GM13977 (cell line): Measurements from ENCODE around the gene LARGE1.

Experiments
- DNase-seq: peaks from one replicate; pipeline ENCODE4 v3.0.0; 2012; ENCODE audit warnings: low spot score
- CTCF ChIP-seq: IDR thresholded peaks from 2 replicates; pipeline ENCODE4 v1.5.1; 2012; ENCODE audit warnings: mild to moderate bottlenecking, control low read depth; ENCODE audit not compliant: insufficient read depth; ENCODE audit errors: extremely low read depth, missing control alignments
- in situ Hi-C: fragments of 300-500 bp; cut with MboI; formaldehyde crosslinking; loops from one replicate; pipeline ENCODE4 v1.12.0; 2022; ENCODE audit warnings: low sequenced_read_pairs, low pct_unique_long_range_greater_than_20kb, mixed read lengths, inconsistent platforms; ENCODE audit not compliant: unreplicated experiment

LARGE1 gene

GRCh38 chr22:33274214-33275072 lies 645.8 kb downstream of the LARGE1 start:
- peak; percentile 44 for DNase-seq
- TF ChIP-seq CTCF = peak; percentile 87
- in situ Hi-C loops = loop anchor here (10.0 to 25.0 kb wide), 2 partner anchors 190 to 638 kb away; partner anchors contain the start of gene LARGE1

GRCh38 chr22:33272871-33273270 lies 647.4 kb downstream of the LARGE1 start:
- peak; percentile 30 for DNase-seq
- in situ Hi-C loops = loop anchor here (10.0 kb wide), 1 partner anchor 188 kb away; no protein-coding TSS in a partner anchor

DNA sequence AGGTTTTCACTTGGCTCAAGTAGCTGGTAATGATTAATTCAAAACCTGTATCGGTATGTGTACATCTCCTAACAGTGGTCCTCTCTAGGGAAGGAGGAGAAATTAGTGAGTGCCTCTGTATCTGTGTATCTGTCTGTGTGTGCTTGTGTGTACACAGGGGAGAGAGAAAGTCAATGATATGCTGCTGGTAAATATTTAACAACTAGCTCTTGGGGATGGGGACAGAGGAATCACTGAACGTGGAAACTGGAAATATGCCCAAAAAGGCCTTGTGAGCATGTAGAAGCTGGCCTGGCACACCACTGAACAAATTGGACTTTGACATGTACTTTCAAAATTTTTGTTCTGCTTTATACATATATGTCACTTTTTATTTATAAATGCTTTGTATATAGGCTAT lies 648.1 kb downstream of the LARGE1 start:
- no peak for DNase-seq
- in situ Hi-C loops = loop anchor here (10.0 kb wide), 1 partner anchor 187 kb away; no protein-coding TSS in a partner anchor
- TF ChIP-seq CTCF = no peak

More at GRCh38 chr22:33272871-33273270, 647.4 kb downstream of the LARGE1 start:
- TF ChIP-seq CTCF = no peak

DNA sequence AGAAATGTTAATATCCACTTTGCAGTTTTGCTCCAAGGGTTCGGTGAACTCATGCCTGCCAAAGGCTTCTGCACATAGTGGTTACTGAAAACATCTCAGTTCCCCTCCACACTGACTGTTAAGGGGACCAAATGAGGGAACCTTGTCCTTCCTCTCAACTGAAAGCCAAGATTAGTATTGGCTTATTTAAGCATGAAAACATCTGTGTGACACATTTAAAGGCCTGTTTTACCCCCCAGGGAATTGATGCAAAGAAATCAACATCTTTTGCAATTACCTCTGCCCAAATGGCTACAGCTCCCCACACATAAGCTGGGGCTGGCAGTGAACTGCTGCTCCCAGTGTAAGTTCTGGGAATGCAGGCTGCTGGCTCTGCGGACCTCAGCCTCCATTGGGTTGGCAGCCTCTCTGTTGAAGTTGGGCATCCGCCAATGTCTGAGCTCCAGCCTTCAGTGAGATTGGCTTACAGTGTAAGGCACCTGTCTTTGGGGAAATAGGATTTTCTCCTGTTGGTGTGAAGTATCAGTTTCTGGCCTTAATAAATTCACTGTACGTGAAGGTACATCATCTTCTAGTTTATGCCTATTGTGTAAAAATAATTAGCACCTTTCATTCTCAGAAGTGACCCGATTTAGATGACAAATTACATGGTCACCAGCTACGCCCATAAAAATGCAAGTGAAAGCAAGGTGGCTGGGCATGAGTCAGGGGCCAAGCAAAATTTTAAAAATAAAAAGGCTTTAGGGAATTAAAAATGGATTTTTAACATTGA lies 648.7 kb downstream of the LARGE1 start:
- in situ Hi-C loops = loop anchor here (10.0 kb wide), 1 partner anchor 187 kb away; no protein-coding TSS in a partner anchor
- TF ChIP-seq CTCF = no peak
- DNase-seq = peak; percentile 64

DNA sequence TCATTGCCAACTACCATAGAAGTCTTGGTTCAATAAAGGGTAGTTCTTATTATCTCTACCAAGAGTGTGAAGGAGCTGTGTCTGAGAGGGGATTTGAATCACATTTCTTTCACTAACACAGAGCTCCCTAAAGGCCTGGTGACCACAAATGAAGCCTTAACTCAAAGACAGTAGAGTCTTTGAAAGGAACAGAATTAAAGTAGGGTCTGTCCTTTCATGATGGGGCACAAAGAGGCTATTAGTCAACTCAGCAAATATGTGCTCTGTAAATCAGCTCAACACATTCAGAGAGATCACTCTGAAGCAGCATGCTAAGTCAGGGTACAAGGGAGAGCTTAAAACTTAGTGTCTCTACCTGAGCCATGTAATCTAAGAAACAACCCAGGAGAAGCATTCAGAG lies 649.7 kb downstream of the LARGE1 start:
- TF ChIP-seq CTCF = no peak
- no peak for DNase-seq
- in situ Hi-C loops = loop anchor here (10.0 kb wide), 1 partner anchor 186 kb away; no protein-coding TSS in a partner anchor

DNA sequence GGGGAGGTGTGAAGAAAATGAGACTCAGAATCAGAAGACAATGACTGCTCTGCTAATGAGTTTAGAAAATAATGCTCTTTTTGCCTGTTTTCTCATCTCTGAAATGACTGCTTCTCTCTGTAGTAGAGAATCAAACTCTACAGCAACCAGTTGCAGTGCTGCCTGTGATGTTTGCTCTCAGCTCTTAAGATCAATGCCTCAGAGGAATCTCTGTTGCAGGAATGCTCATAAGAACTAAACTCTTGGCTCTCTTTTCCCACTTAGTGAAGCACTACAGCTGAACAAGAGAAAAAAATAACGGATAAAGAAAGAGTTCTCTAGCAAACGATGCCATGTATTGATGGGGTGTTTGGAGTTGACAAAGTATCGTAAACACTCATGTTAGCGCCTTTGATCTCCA lies 658.6 kb downstream of the LARGE1 start:
- no peak for DNase-seq
- no peak for TF ChIP-seq CTCF
- in situ Hi-C loops = no loop called here
